ENCODE data around the gene MAP2K3.

MAP2K3 gene

DNA sequence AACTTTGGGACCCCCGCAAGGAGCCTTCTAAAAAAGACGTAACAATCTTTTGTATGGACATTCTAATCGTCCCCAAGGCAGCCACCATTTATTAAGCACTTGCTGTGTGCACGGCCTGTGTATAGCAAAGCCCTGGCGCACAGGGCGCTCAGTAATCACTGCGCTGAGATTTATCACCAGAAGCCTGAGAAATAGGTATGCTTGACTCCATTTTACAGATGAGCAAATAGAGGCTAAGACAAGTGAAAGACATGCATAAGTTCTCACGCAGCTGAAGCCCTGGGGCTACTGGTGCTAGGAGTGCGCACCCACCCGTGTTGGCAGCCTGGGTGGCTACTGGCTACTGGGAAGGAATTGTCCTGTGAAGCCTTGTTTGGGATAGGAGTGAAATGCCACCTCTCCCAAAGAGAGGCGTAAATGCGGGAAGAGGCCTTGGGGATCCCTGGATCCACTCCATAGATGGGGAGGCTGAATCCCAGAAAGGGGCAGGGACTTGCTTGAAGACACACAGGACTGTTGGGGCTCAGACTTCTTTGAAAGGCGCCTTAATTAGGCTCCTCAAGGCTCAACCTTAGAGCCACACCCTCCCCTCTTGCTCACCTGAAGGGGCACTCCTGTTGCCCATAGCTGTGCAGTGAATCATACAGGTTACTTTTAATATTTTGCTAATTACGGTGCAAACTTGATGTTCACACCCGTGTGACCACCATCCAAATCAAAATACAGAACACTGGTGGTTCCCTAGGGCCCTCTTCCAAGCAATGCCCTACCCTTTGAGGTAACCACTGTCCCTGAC is 30.7 kb upstream of the MAP2K3 start:
- DNase-seq: no peak

DNA sequence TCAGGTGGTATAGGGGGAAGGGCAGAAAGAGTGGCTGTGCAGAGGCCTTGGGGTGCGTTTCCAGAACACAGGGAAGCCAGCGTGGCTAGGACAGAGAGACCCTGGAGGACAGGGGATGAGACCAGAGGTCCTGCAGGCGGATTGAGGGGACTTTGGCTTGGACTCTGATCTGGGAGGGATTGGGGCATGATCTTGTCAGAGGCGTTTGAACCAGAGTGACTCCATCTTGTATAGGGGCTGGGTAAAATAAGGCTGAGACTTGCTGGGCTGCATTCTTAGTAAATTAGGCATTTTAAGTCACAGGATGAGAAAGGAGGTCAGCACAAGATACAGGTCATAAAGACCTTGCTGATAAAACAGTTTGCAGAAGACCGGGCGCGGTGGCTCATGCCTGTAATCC is 25.9 kb upstream of the MAP2K3 start:
- no peak for DNase-seq

DNA sequence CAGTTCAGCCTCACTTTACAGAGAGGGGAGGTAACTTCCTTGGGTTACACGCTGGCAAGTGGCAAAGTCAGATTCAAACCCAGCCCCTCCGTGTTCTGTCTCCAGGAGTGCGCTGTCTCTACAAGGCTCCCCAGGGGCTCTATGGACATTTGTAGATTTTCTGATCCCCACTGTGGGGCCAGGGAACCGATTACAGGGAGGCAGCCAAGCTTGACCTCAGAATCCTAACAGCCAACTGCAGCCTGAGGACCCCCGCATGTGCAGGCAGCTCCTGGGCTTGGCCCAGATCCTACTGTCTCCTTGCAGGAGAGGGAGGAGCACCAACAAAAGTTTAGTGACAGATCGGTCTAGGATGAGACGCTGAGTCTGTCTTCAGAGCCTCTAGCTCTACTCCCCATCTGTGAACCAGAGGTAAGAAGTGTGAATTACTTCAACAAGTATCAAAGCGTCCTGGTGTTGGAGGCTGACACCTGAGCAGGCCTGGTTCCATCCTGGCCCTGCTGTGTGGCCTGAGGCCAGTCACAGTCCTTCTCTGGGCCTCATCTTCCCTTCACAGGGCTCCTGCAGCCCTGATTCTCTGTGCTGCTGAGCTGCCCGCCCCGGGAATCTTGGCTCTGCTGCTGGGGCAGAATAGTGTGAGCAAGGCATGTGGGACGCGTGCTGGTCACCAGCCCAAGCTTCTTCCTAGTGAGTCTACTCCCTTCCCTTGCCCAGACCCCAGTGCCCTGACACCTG is 22.1 kb upstream of the MAP2K3 start:
- peak; percentile 0 for DNase-seq

DNA sequence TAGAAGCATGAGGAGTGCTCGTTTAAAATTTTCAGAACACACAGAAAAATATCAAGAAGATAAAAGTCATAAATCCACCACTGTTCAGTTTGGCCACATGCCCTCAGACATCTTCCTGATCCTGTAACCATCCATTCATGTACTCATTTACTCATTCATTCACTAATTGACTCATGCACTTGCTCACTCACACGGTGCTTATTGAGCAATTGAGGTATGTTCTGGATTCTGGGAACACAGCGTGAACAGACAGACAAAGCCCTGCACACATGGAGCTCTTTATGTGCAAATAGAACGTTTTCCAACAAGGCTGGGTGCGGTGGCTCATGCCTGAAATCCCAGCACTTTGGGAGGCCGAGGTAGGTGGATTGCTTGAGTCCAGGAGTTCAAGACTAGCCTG is 21.1 kb upstream of the MAP2K3 start:
- DNase-seq: no peak

DNA sequence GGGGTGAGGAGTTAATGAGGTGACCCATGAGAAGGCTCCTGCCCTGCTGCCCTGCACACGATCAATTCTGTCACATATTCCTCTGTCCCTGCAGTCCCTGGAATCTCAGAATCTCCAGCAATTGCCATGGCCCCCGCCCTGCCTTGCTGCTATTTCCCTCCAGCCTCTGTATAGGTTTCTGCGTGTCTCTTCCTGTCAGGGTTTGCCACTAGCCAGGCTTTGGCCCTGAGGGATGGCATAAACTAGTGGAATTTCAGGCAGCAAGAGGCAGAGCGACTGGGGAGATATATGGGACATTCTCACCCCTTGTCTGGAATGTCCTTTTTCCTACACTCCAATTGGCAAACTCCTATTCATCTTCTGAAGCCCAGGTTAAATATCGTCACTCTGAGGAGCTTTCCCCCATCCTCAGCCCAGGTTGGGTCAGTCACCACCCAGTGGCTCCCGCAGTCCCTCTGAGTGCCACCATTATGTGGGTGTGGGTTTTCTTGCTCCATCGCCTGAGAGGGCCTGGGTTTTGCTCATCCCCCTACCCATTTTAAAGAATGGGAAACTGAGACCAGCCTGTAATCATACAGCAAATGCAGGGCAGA is 15.8 kb upstream of the MAP2K3 start:
- DNase-seq: peak; percentile 0

DNA sequence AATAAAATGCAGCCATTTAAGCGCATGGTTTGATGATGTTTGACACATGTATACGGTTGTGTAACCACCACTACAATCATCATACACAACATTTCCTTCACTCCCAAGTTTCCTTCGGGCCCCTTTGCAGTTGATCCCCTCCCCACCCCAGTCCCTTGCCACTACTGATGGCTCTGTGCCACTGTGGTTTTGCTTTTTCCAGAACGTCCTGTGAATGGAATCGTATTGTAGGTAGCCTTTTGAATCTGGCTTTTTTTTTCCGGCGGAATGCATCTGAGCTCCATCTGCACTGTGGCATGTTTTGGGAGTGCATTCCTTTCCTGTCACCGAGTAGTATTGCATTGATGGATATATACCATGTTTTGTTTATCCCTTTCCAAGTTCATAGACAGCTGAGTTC is 15.1 kb upstream of the MAP2K3 start:
- DNase-seq: no peak

DNA sequence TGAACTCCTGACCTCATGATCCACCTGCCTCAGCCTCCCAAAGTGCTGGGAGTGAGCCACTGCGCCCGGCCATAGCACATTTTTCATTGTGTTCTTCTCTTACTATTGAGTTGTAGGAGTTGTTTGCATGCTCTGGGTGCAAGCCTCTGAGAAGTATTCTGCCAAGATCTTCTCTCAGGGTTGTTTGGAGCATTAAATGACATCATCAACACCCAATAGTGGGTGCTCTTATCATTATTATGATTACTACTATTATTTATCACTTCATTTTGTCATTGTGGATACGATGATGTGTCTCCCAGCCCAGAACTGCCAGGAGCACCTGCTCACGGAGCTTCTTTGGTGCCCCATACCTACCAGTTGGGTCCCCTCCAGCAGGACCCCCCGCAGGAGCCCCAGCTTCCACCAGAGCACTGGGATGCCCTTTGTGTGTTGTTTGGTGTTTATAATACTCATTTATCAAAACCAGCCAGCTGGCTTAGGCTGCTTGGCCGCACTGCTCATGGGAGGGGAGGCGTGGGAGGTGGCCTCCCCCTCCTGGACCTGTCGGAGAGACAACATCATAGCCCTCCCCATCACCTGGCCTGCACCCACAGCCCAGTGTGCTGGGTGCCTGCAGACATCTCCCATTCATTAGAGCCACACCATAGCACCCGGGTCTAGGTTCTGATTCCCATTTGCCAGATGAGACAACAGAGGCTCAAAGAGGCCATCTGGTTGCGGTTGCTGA is 12.9 kb upstream of the MAP2K3 start:
- DNase-seq: no peak

DNA sequence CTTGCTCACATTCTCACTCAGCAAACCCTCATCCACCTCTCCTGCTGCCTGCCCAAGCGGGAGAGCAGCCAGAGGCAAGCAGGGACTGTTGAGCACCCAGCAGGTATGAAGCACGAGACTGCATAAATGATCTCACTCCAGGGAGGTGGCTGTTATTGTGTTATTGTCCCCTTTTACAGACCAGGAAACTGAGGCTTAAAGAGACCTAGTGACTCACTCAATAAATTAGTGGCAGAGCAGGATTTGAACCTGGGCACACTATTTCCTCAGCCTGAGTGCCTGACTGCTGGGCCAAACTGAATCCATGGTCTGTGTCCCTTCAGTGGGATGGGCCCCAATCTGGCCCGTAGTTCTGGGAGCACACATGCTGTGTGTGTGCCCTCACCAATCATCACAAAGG is 12.3 kb upstream of the MAP2K3 start:
- no peak for DNase-seq

DNA sequence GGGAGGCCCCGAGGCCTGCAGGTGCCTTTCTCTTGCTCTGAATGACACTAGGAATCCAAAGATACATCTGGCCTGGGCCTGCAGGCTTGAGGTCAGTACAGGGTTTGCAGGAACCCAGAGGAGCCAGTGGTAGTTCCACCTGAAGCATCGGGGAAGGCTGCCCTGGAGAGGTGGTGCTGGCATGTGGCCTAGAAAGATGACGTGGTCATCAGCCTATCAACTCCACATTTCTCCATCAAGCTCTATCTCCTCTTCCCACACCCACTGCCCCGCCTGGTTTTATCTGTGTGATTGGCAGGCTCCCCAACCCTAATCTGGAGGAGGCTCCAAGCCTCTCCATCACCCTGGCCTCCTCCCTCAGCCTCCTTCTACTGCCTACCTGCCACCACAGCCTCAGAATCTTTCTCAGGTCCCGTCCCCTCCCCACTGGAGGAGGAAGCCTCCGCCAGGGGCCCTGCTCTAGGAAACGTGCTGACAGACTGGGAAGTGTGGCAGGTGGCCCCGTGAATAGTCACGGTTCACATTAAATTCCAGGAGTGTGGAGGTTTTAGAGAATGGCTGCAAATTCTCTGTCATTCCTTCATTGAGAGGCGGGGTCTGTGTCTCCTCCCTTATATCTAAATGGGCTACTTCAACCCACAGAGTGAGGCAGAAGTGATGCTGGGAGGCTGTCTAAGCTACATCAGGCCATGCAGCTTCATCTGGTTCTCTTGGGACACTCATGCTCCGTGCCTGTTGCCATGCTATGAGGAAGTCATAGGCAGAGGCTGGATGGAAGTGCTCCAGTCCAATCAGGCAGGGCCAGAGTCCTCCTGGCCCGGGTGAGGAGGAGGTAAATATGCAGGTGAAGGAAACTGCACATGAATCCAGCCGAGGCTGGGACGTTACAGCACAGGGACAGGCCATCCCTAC is 11.4 kb upstream of the MAP2K3 start:
- DNase-seq: no peak

DNA sequence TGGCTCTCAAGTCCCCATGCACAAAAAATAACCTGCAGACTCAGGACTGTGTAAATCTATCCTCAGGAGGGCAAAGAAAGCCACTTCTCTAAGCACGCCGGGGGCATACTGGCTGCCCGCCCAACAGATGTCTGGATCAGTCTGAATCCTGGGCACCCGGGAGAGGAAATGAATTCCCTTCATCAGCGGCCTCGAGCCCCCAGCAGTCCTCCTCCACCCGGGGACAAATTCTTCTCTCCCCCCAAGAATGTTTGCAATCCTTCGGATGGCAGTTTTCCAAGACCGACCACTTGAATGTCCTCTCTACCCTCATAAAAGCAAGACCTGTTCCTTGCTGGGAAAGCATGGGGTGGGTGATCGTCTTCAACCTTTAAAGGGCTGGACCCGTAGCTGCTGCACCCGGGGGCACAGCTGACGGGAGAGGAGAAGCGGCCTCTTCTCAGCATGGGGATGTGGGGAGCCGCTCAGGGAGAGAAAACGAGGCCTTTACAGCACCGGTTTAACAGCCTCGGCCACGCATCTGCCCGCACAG is 9.4 kb upstream of the MAP2K3 start:
- peak; percentile 48 for DNase-seq

DNA sequence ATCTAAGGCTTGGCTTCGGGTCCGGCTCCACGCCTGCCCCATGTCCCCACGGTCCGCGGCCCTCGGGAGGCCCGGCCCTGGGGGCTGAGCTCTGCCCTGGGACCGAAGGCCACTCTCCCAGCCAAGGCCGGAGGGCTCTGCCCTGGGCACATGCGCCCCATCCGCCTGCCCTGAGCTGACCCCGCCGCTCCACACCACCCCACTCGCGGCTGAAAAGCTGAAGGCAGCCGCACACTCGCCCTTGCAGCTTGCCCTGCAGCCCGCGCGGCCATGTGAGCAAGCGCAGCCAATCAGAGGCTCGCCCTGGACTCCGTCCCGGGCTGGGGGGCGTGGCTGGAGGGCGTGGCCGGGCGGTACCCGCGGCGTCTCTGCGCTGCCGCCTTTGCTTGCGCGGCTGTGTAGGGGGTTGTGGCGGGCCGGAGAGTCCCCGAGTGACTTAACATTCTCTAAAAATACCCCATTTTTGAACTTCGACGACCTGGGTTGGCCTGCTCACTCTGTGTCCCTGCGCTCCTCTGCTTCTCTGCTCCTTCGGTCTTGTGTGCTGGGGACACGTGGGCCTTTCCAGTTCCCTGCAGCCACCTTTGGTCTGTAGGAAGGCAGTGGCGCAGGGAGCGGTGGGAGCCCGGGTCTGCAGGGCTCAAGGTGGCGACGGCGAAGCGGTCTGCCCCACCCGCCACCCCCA is 8.8 kb upstream of the MAP2K3 start:
- DNase-seq: peak; percentile 92

DNA sequence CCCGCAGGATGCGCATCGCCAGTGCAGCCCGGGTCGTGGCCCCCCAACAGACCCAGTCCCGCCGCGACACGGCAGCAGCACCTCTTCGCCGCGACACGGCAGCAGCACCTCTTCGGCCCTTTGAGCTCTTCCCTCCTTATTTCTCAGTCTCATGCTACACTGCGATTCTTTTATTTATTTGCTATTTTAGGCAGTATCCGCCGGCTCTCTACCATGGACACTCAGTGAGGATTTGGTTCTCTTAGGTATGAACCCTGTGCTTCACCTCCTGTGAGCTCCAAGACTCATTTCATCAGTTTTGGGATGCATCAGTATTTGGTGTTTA is 8.3 kb upstream of the MAP2K3 start:
- no peak for DNase-seq

DNA sequence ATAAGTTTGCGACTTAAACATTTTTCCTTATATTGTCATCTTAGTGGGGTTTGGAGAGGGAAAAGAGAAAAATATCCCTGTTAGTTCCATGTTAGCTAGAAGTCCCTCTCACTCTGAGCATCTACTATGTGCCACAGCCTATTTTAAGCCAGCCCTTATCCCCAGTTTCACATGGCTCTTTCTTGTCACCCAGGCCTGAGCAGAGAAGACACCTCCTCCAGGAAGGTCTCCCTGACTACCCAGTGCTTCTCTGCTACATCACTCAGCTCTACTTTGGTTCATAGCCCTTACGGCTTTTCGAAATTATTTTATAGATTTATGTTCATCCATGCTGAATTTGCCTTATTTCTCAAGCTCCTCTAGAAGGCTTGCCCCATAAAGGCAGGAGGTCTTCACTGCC is 7.2 kb upstream of the MAP2K3 start:
- DNase-seq: peak; percentile 1

DNA sequence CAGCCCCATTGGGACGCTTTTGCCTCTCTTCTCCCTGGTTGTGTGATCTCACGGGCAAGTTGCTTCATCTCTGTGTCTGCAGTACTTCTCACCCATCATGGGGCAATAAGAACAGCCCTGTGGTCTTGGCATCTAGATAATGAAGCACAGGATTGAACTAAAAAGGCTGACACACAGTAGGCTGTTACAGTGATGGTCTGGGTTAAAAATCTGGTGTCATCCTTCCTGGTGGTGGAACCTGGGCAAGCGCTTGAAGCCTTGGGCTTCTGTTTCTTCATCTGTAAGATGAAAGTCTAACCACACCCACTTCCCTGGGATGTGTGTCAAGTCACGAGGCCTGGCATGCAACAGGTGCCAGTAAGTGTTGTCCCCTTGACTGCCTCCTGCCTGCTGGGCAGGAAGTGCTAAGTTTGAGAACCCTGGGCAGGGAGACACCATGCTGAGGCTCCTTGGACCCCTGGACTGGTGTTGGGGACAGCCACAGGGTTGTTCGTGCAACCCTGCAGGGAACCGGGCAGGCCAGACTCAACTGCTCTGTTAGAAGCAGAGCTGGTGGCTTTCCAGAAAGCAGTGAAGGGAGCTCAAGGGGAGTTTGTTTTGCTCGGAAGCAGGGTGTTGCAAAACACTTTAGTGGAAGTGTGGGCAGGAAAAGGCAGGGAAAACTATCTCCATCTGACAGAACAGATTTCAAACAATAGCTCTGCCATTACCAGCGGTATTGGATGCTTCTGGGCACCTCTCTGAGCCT is 5.9 kb upstream of the MAP2K3 start:
- DNase-seq: peak; percentile 71

DNA sequence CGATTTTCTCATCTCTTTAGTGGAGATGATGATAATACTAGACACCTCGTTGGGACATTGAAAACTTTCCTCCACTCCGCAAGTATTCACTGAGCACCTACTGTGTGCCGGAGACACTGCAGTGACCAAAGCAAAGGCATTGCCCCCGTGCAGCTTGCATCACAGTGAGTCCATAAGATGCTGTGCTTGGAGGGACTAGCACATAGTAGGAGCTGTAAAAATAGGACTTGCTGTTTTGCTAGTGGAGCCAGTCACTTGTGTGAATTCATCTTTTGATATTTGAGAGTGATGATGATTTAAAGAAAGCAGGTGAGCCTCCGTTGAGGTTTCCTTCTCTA is 5.3 kb upstream of the MAP2K3 start:
- no peak for DNase-seq

DNA sequence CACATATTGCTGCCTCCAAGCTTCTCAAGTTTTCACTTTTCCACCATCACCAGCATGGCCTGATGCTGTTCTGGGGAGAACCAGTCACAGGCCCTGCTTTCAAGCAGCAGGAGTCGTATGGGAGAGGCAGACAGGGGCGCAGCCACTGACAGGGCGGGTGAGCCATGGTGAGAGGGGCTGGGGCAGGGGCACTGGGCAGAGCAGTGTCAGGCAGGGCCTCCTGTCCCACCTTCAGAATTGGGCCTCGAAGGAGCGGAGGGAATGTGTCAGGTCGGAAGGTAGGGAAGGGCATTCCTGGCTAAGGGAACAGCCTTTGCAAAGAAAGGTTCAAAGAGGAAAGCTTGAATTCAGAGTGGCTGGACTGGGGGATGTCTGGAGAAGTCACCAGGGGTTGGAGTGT is 4.9 kb upstream of the MAP2K3 start:
- no peak for DNase-seq

DNA sequence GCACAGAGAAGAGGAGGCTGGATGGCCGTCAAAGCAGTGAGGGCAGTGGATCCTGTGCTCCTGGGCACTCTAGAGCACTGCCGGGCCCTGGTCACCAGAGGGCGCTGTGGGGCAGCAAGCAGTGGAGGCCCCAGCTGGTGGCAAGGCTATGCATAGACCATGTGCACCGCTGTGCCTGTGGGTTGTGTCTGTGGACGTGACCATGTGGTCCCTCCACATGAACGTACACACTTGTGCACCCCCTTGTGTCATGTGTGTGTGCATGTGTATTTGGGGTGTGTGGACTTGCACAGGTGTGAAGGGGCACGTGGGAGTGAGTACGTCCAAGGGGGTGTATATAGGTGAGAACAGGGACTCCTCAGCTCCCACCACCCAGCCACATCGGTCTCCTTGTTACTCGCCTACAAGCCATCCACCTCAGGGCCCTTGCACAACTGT is 4.4 kb upstream of the MAP2K3 start:
- DNase-seq: peak; percentile 85

DNA sequence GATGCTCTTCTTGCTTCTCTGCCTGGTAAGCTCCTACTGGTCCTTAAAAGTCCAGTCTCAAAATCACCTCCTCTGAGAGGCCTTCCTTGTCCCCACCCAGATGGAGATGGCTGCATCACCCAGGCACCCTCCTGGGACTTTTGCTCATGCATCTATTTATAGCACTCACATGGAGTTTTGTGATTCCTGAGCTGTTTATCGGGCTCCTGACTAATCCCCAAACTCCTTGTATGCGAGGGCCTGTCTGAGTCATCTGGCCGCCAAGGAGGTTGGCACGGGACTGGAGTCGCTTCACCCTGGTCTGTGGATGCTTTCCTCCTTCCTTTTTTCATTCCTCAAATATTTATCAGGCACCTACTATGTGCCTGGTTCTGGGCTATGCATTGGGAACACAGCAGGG is 2.3 kb upstream of the MAP2K3 start:
- no peak for DNase-seq

DNA sequence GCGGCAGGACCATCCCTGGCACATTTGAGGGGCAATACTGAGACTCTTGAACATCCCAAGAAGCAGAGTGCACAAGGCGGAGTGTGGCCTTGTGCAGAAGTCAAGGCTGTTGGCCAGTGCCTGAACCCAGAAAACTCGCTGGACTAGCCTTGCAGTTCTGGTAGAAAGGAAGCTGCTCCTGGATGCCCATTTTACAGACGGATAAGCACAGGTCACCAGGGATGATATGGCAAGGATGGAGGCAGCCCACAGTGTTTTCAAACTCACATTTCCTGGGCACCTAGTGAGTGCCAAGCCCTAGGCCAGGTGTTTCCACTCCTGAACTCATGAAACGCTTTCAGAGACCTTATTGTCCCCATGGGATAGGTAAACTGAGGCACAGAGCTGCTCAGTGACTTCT is 1.7 kb upstream of the MAP2K3 start:
- no peak for DNase-seq

DNA sequence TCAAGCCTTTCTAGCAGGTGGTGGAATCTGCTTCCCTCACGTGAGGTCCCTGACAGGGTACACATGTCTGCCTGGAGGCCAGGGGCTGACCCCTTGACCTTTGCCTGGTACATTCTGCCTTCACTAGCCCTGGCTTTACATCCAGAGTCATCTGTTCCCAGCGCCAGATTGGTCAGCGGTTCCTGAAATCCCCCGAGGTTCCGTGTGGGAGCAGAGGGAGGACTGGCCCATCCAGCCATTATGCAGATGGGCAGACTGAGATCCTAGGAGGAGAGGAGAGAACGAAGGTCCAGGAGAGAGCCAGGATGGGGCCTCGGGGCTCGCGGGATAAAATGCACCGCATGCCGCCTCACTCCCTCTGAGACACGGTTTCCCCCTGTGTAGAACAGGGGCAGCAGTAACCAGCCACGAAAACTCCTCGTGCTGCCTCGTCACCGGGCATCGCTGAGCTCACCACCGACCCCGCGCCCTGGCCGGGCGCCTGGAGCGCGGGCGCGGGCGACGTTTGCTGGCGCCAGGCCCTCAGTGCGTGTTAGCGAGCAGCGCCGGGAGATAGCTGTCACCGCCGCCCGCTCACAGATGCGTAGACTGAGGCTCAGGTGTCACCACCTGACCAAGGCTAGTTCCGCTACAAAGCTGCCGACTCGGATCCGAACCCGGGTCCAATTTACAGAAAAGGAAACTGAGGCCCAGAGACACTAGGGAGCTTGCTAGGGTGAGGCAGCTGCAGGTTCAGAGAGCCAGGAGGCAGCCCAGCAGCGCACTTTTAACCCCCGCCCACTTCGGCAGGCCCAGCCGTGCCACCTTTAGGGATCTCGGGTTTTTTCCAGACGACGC is 811 bp upstream of the MAP2K3 start:
- peak; percentile 7 for DNase-seq
